8988T (cell line): ENCODE data around the gene SAMD7.

Experiments
- DNase-seq: peaks from one replicate; pipeline ENCODE4 v3.0.0; 2011

The SAMD7 gene

GRCh38 chr3:169911272-169911671, at the start of gene SAMD7:
SAMD7 (plus strand) TSS chr3:169911572; CDS start chr3:169919499, 7,927 bp downstream.
- DNase-seq: no peak

GRCh38 chr3:169861871-169862270, 49.5 kb upstream of the SAMD7 start:
- no peak for DNase-seq

GRCh38 chr3:169863458-169863899, 47.9 kb upstream of the SAMD7 start:
- peak; percentile 30 for DNase-seq

- DNase-seq: no peak
These were observed 47.1 kb upstream of the SAMD7 start for GRCh38 chr3:169864270-169864669.

GRCh38 chr3:169865176-169865767, 46.1 kb upstream of the SAMD7 start:
- DNase-seq: no peak

- no peak for DNase-seq
These were observed 43.7 kb upstream of the SAMD7 start for GRCh38 chr3:169867584-169868210.

GRCh38 chr3:169868369-169868768, 43.0 kb upstream of the SAMD7 start:
- no peak for DNase-seq

GRCh38 chr3:169869484-169870220, 41.7 kb upstream of the SAMD7 start, which contains the start of gene LRRC31:
LRRC31 (minus strand) TSS chr3:169869935; CDS start chr3:169869807, 128 bp downstream.
- no peak for DNase-seq

- DNase-seq: no peak
These were observed 40.1 kb upstream of the SAMD7 start for GRCh38 chr3:169871129-169871886.

GRCh38 chr3:169879013-169879557, 32.3 kb upstream of the SAMD7 start:
- DNase-seq: no peak

- no peak for DNase-seq
These were observed 31.4 kb upstream of the SAMD7 start for GRCh38 chr3:169879845-169880575.

GRCh38 chr3:169880576-169881250, 30.7 kb upstream of the SAMD7 start:
- DNase-seq: no peak

GRCh38 chr3:169886671-169887070, 24.7 kb upstream of the SAMD7 start:
- no peak for DNase-seq

- no peak for DNase-seq
These were observed 19.5 kb upstream of the SAMD7 start for GRCh38 chr3:169891886-169892285.

GRCh38 chr3:169894110-169894509, 17.3 kb upstream of the SAMD7 start:
- no peak for DNase-seq

GRCh38 chr3:169895072-169895471, 16.3 kb upstream of the SAMD7 start:
- no peak for DNase-seq

GRCh38 chr3:169897284-169897683, 14.1 kb upstream of the SAMD7 start:
- DNase-seq: no peak

- no peak for DNase-seq
These were observed 9.9 kb upstream of the SAMD7 start for GRCh38 chr3:169901453-169901852.

- DNase-seq: no peak
These were observed 6.0 kb upstream of the SAMD7 start for GRCh38 chr3:169905404-169905803.

- no peak for DNase-seq
These were observed 3.9 kb upstream of the SAMD7 start for GRCh38 chr3:169907476-169907875.

- no peak for DNase-seq
These were observed 3.4 kb upstream of the SAMD7 start for GRCh38 chr3:169907944-169908343.

GRCh38 chr3:169913323-169913722, 2.0 kb downstream of the SAMD7 start:
- no peak for DNase-seq
